Measurements from ENCODE around the gene ANTXR1. TPM values are rescaled to one million over a fixed set of nuclear protein-coding genes. Genes with fewer than 3 reads are reported as not detected.

The ANTXR1 gene
- total RNA-seq, 1 experiment from 2014 or later, result 25.7 TPM

DNA sequence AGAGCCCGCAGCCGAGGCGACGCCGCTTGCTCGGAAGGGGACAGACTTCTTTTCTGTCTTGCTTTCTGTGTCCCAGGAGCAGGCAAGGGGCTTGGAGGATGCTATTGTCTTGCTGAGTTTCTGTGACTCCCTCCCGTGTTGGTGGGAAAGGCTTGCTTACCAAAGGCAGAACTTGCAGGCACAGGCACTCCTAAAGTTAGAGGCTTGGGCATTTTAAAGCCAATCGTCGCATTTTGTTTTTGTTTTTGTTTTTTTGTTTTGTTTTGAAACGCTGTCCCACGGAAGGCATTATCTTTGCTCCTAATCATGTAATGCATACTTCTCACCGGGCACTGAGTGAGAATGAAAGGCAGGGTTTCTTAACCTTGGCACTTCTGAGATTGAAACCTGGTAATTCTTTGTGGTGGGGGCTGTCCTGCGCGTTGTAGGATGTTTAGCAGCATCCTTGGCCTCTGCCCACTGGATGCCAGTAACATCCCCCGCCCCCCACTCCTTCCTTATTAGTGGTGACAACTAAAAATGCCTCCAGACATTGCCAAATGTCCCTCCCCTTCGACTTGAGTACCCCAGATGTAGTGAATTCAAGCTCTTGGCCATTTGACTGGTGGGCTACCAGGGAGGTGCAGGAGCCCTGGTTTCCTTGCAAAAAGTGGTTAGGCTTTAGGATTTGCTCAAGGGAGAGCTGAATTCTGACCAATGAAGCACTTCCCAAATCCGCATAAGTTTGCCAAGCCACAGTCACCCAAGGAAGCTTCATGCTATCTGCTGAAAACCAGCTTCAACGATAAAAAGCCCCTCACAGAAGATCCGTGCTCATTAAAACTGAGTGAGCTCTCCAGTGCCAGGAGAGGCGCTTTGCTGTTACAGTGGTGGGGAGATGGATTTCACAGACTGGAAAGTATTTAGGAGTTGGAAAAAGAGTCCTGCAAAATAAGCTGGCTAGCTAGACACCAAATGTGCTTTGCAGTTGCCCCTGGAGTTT is 1.2 kb downstream of the ANTXR1 start:
- Histone ChIP-seq H3K9ac (ENCODE audit: low read length) (peak overlapping the region; percentile 64), H3K9me2 (ENCODE audit: insufficient read depth) (no peaks in the 10 kb centered on the region), H3K27ac (ENCODE audit: low read depth, low read length) (peak overlapping the region; percentile 51; the same call in 1 of the 2 replicates), H3K36me3 (ENCODE audit: control insufficient read depth in 1 of 2, insufficient read depth in 2 of 2, low read length in 2 of 2) (no peaks in the 10 kb centered on the region), H3K4me3 (replicated peaks in 1 of 2; ENCODE audit: low read depth in 1 of 2, low read length in 2 of 2) (peak overlapping the region; percentile 79 to 88), H2AFZ (ENCODE audit: low read depth, low read length, poor library complexity, severe bottlenecking) (no peak overlapping the region), H3K9me3 (ENCODE audit: control insufficient read depth in 1 of 2, insufficient read depth in 1 of 2, low read depth in 1 of 2, low read length in 2 of 2) (no peaks in the 10 kb centered on the region), H4K20me1 (ENCODE audit: insufficient read depth) (no peaks in the 10 kb centered on the region), H3K4me2 (ENCODE audit: low read length) (peak overlapping the region; percentile 85), H3K27me3 (ENCODE audit: insufficient read depth, low read length) (no peaks in the 10 kb centered on the region), H3K4me1 (ENCODE audit: control insufficient read depth in 1 of 2, insufficient read depth in 2 of 2, low read length in 2 of 2) (peaks cover 10 to 16% of the 10 kb centered on the region in 2 experiments), H3K79me2 (ENCODE audit: insufficient read depth, low read length) (peaks cover 4% of the 10 kb centered on the region; the same call in 1 of the 2 replicates)
- BruUV-seq (replicated peaks), result no TSS peak
- TF ChIP-seq SP1 (IDR thresholded peaks at IDR 0.05; ENCODE audit: low read depth) (no peak), SRF (IDR thresholded peaks at IDR 0.05; ENCODE audit: low read depth) (no peak), YY1 (IDR thresholded peaks at IDR 0.05; ENCODE audit: extremely low read depth, insufficient replicate concordance, low read depth, low read length) (no peak), POLR2AphosphoS5 (IDR thresholded peaks at IDR 0.05; ENCODE audit: low read depth, low read length) (no peak), ELF1 (IDR thresholded peaks at IDR 0.05; ENCODE audit: borderline replicate concordance, low read depth) (no peak), JUND (IDR thresholded peaks at IDR 0.05) (no peak), CBX3 (IDR thresholded peaks at IDR 0.05; ENCODE audit: low read depth) (no peak)
- TF ChIP-seq, protein P1, sequence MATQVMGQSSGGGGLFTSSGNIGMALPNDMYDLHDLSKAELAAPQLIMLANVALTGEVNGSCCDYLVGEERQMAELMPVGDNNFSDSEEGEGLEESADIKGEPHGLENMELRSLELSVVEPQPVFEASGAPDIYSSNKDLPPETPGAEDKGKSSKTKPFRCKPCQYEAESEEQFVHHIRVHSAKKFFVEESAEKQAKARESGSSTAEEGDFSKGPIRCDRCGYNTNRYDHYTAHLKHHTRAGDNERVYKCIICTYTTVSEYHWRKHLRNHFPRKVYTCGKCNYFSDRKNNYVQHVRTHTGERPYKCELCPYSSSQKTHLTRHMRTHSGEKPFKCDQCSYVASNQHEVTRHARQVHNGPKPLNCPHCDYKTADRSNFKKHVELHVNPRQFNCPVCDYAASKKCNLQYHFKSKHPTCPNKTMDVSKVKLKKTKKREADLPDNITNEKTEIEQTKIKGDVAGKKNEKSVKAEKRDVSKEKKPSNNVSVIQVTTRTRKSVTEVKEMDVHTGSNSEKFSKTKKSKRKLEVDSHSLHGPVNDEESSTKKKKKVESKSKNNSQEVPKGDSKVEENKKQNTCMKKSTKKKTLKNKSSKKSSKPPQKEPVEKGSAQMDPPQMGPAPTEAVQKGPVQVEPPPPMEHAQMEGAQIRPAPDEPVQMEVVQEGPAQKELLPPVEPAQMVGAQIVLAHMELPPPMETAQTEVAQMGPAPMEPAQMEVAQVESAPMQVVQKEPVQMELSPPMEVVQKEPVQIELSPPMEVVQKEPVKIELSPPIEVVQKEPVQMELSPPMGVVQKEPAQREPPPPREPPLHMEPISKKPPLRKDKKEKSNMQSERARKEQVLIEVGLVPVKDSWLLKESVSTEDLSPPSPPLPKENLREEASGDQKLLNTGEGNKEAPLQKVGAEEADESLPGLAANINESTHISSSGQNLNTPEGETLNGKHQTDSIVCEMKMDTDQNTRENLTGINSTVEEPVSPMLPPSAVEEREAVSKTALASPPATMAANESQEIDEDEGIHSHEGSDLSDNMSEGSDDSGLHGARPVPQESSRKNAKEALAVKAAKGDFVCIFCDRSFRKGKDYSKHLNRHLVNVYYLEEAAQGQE (IDR thresholded peaks at IDR 0.05; ENCODE audit: low read depth), result no peak
- CTCF ChIA-PET, result interaction anchor here (1.1 to 1.4 kb wide), 4 partner anchors 11 to 550 kb away, joined by 3 to 5 read pairs (median 4); partner anchors contain the start of gene FBXO48
- POLR2A ChIA-PET, result no interaction called here
- RAD21 ChIA-PET (ENCODE audit: low non-redundant PET in 1 of 2, low total read pairs in 2 of 2, uncharacterized antibody in 2 of 2, unreplicated experiment in 2 of 2), result no interaction called here
- intact Hi-C loops (cut with micrococcal nuclease), result loop anchor here (1.0 to 2.0 kb wide), 3 partner anchors 71 to 551 kb away; no protein-coding TSS in a partner anchor
- no peak for DNase-seq (ENCODE audit: low read depth, low spot score)
- no peak for ATAC-seq

All from HCT116 (cell line).